HG03175 (cell line): ENCODE measurements around the gene UGCG.
"Not testable (repeated sequence)": the region's sequence is repeated elsewhere in the genome, so short reads cannot be mapped to it uniquely, and the experiment has no call there.

ENCODE experiments used
- ATAC-seq: cut with Tn5 transposase; IDR thresholded peaks from one replicate; pipeline ENCODE4 v1.9.1; 2021; ENCODE audit warnings: mild to moderate bottlenecking, moderate library complexity; ENCODE audit not compliant: unreplicated experiment

Gene UGCG

DNA sequence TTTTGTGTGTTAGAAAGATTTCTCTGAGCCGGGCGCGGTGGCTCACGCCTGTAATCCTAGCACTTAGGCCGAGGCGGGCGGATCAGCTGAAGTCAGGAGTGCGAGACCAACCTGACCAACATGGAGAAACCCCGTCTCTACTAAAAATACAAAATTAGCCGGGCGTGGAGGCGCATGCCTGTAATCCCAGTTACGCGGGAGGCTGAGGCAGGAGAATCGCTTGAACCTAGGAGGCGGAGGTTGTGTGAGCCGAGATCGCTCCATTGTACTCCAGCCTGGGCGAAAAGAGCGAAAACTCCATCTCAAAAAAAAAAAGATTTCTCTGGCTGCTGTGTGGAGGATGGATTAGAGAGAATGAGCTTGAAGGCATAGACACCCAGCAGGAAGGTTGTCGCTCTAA is 51.5 kb downstream of the UGCG start:
- not testable (repeated sequence) for ATAC-seq

- ATAC-seq, result no peak
These were observed 52.3 kb downstream of the UGCG start for GRCh38 chr9:111948951-111949350.

GRCh38 chr9:111949919-111950318 is 53.3 kb downstream of the UGCG start:
- ATAC-seq, result no peak

DNA sequence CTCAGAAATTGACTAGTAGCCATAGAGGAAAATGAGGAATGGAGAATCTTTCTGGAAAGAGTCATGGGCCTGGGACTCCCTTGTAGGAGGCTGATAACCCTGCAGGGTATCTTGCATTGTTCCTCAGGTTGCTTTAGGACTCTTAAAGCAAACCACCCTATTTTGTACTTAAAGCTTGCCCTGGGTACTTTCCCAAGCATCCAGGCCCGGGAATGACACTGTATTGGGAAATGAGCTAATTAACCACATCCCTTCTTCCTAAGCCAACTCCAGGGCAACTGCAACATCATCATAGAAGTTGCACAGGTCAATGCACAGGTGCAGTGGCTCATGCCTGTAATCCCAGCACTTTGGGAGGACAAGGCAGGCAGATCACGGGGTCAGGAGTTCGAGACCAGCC is 55.9 kb downstream of the UGCG start:
- no peak for ATAC-seq

- no peak for ATAC-seq
These were observed 56.8 kb downstream of the UGCG start for GRCh38 chr9:111953444-111953843.

GRCh38 chr9:111955048-111955447 is 58.4 kb downstream of the UGCG start:
- ATAC-seq, result no peak

DNA sequence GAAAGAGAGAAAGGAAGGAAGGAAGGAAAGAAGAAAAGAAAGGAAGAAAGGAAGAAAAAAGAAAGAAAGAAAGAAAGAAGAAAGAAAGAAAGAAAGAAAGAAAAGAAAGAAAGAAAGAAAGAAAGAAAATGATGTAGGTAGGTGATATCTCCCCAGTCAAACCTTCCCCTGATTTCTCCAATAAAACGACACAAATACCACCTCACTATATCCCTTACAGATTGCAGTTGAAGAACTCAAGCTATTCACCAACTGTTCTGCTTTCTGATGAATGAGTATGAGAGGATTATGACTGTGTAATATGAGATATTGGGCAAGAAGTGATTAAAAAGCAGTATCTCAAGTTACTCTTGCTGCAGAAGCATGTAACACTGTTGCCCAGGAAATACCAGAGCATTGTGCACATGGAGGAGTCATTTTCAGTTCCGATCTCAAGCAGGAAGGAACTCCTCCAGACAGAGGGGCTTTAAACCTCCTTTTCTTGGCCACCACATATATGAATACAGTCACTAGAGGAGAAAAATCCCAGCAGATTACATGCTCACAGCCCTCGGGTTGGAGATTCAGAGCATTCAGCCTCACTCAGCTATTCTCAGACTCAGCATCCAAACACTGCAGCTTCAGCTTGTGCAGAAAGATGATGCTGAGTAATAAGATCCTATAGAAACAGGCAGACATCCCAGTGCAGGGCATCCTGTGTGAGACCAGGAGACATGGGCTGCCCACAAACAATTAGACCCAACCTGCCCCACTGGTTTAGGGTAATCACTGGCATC is 61.4 kb downstream of the UGCG start:
- peak; percentile 57 for ATAC-seq

DNA sequence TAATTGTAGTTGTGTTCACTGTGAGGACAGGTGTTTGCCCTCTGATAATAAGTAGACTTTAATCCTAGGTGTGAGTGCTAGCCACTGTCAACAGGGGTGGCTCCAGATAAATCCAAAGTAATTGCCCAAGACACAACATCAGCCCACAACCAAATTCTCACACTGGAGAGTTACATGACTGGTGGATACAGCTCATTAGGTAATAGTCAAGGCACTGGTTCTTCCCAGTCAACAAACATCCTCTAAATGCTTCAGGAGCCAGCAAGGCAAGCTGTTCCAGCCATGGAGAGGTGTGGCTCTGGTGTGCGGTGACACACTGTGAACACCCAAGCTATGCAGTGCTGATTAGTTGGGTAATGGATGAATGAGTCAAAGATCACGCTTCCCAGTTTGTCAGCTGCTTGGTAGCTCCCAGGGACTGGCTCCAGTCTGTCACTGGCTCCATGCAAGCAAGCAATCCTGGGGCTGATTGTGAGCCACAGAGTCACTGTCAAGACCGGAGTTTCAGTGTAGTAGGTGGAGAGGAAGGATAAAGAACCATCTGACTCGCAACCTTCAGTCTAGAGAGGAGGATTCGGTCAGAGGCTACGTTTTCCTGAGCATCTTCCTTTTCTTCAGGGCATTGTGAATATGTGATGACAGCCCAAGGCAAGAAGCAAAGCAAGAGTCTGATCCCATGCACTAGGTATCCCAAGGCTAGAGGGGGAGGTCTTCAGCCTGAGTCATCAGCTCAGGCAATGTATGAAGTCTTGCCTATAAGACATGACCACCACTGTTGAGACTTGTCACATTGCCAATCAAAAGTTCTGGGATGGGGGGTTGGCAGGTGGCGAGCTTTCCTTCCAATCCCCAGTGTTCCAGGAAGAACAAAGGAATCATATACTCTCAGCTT is 63.1 kb downstream of the UGCG start:
- no peak for ATAC-seq

DNA sequence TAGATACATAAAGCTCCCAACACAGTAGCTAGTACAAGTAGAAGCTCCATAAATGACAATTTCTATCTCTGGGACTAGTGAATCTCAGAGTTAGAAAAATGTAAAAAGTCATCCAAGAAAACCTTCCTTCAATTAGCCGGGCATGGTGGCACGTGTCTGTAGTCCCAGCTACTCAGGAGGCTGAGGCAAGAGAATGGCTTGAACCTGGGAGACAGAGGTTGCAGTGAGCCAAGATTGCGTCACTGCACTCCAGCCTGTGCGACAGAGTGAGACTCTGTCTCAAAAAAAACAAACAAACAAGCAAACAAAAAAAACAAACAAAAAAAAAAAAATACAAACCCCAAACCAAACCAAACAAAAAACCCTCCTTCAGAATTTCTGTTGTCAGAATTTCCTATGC is 63.9 kb downstream of the UGCG start:
- not testable (repeated sequence) for ATAC-seq

GRCh38 chr9:111961009-111961408 is 64.4 kb downstream of the UGCG start:
- ATAC-seq, result no peak

DNA sequence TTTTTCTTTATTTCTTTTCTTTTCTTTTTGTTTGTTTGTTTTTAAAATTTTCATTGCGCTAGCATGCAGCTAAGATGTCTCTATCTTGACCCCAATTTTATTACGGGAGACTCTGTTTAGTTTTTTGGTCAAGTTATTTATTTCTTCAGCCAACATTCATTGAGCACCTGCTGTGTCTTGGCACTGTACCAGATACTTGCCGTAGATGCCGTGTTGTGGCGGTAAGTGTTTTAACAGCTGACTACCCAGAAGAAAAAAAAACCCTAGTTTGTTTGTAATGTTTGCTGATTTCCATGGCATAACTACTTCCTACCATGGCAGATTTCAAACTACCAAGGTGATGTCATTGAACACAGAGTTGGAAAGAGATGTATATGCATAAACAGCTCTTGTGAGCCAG is 65.0 kb downstream of the UGCG start:
- no peak for ATAC-seq

DNA sequence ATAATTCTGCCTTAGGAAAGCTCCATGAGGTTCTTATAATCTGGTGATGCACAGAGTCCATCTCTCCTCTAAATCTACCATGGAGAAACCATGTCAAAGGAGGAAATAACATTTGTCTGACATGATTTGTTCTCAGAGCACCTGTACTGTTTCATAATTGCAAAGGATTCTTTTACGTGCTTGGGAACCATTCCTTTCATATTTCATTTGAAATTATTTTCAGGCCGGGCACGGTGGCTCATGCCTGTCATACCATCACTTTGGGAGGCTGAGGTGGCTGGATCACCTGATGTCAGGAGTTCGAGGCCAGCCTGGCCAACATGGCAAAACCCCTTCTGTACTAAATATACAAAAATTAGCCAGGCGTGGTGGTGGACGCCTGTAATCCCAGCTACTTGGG is 65.4 kb downstream of the UGCG start:
- no peak for ATAC-seq

DNA sequence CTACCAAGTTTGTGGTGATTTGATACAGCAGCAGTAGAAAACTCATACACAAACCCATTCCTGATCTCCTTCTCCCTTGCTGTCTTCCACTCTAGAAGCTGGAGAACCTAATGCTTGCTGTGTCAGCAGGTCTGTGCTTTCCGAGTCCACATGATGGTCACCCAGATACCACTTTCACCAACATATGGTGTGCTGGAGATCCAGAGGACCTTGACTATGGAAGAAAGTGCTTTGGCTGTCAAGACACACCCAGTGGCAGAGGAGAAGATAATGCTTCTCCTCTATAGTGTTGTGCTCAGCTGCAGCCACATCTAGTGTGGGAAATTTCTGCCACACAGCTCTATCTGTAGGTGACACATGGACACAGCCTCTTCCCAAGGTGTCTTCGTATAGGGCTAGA is 67.4 kb downstream of the UGCG start:
- ATAC-seq, result no peak

DNA sequence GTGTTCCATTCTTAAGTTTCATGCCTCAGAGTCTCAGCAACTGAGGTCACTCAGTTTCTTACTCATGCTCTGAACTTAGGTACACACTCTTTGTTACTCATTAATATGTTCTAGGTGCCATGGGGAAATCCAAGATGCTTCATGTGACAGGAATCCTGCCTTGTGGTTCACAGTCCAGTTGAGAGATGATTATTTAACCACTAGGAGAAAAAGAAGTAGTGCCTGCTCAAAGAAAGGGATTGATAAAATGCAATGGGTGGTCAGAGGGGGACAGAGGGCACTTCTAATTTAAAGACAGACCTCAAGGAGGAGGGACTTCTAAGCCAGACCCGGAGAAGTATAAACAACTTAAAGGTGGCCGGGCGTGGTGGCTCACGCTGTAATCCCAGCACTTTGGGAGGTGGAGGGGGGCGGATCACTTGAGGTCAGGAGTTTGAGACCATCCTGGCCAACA is 69.0 kb downstream of the UGCG start:
- ATAC-seq, result peak; percentile 77

DNA sequence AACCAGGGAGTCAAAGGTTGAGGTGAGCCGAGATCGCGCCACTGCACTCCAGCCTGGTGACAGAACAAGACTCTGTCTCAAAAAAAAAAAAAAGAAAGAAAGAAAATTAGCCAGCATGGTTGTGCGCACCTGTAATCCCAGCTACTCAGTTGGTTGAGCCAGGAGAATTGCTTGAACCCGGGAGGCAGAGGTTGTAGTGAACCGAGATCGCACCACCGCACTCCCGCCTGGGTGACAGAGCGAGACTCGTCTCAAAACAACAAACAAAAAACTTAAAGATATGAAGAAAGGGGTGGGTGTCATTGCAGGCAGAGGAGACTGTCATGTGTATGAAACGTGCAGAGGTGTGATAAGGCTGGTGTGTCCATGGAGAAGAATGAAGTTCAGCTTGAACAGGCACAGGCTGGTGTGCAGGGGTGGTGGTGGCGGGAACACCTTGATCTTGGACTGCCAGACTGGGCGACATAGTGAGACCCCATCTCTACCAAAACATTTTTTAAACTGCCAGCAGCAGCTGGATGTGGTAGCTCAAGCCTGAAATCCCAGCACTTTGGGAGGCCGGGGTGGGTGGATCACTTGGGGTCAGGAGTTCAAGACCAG is 69.6 kb downstream of the UGCG start:
- ATAC-seq, result no peak

- no peak for ATAC-seq
These were observed 70.3 kb downstream of the UGCG start for GRCh38 chr9:111966861-111967291.

DNA sequence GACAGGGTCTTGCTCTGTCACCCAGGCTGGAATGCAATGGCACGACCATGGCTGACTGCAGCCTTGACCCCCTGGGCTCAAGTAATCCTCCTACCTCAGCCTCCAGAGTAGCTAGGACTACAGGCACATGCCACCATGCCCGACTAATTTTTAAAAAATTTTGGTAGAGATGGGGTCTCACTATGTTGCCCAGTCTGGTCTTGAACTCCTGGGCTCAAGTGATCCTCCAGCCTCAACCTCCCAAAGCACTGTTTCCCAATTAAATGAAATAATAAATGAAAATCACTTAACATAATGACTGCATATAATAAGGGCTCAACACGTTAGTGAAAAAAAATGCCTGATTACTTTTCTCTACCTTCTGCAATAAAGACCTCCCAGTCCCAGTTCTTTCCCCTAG is 71.0 kb downstream of the UGCG start:
- no peak for ATAC-seq

- no peak for ATAC-seq
These were observed 72.4 kb downstream of the UGCG start for GRCh38 chr9:111969061-111969460.

DNA sequence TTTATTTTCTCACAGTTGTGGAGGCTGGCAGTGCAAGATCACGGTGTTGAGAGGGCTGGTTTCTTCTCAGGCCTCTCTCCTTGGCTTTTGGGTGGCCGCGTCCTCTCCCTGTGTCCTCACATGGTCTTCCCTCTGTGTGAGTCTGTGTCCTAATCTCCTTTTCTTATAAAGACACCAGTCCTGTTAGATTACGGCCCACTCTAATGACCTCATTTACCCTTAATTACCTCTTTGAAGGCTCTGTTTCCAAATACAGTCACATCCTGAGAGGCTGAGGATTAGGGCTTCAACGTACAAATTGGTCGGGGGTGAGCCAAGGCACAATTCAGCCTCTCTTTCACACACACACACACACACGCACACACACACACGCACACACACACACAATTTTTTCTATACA is 73.0 kb downstream of the UGCG start:
- no peak for ATAC-seq

GRCh38 chr9:111970827-111971226 is 74.2 kb downstream of the UGCG start:
- ATAC-seq, result no peak

DNA sequence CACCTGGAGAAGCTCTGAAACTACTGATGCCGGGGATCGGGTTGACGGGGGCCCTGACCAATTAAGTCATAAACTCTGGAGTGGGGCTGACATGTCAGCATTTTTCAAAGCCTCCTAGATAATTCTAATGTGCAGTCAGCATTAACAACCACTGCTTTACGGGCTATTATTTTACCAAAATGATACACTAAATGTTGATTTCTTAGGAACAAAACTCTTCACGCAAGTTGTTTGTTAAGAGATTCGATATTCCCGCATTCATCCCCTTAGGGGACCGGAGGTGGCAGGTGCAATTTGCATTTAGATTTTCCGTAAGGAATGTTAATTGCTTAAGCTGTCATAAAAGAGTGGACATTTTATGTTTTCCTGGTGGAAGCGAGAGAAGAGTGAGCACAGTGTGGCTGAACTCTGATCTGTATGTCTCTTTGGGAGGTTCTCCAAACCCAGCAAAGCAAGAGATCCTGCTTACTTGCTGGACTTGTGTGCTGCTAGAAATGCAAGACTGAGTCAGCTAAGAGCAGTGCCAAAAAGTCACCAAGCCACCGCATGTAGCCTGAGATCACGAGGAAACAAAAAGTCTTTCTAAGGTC is 77.6 kb downstream of the UGCG start:
- no peak for ATAC-seq
